ENCODE measurements around the gene ALDH2.

DNA sequence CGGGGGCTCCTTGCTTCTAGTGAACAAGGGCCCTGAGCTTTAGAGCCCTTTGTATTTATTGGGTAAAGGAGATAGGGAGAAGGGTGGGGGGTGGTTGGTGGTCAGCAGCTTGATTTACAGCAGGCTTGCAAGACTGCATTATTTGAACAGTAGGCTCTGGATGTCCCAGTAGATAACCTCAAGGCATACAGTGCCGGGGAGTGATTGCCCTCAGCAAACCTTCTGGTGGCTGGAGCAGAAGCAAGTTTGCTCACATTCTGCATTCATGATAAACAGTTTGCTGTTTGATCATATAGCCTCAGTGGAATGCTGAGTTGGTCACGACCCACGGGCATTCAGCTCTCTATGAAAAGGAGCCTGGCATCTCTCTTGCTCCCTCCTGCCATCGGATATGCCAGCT, 58.8 kb downstream of the ALDH2 start:
- TF ChIP-seq EP300 (IDR thresholded peaks at IDR 0.05) (no peak), POLR2AphosphoS5 (IDR thresholded peaks at IDR 0.05) (no peak)
